ENCODE data around the gene C19orf44.
A peak's percentile ranks its signal among the peaks of the same experiment; 100 is the strongest.

Gene C19orf44

DNA sequence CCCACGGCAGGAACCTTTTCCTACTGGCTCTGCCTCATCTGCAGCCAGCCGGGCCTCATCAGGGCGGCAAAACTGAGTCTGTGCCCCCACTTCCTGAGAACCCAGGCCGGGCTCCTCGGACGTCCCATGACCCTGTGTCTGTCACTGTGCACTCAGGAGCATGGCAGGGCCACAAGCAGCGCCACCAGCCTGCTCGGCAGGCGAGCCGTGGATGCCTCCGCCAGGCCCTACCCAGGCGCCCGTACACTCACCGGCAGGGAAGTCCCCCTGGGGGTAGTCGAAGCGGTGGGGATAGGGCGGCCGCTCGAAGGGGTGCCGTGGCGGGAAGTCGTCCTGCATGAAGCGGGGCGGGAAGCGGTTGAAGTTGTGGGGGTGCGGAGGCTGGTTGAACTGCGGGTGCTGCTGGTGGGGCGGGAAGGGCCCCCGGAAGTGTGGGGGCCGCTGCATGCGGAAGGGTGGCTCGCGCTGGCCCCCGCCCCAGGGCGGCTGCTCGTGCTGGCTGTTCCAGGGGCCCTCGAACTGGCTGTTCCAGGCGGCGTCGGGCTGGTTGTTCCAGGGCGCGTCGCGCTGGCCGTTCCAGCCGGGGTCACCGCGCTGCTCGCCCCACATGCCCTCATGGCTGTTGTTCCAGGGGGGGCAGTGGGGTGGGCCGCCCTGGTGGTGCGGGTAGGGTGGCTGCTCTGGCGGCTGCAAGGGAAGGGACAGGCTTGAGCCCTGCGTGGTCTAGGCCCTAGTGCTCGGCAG is 29.0 kb downstream of the C19orf44 start:
- no peak overlapping the region for H3K4me3 ChIP-seq (ENCODE audit: low read depth, low read length)
- TF ChIP-seq, protein P1, sequence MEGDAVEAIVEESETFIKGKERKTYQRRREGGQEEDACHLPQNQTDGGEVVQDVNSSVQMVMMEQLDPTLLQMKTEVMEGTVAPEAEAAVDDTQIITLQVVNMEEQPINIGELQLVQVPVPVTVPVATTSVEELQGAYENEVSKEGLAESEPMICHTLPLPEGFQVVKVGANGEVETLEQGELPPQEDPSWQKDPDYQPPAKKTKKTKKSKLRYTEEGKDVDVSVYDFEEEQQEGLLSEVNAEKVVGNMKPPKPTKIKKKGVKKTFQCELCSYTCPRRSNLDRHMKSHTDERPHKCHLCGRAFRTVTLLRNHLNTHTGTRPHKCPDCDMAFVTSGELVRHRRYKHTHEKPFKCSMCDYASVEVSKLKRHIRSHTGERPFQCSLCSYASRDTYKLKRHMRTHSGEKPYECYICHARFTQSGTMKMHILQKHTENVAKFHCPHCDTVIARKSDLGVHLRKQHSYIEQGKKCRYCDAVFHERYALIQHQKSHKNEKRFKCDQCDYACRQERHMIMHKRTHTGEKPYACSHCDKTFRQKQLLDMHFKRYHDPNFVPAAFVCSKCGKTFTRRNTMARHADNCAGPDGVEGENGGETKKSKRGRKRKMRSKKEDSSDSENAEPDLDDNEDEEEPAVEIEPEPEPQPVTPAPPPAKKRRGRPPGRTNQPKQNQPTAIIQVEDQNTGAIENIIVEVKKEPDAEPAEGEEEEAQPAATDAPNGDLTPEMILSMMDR (IDR thresholded peaks at IDR 0.05; ENCODE audit: borderline replicate concordance, insufficient read depth, low read depth, low read length): no peak

DNA sequence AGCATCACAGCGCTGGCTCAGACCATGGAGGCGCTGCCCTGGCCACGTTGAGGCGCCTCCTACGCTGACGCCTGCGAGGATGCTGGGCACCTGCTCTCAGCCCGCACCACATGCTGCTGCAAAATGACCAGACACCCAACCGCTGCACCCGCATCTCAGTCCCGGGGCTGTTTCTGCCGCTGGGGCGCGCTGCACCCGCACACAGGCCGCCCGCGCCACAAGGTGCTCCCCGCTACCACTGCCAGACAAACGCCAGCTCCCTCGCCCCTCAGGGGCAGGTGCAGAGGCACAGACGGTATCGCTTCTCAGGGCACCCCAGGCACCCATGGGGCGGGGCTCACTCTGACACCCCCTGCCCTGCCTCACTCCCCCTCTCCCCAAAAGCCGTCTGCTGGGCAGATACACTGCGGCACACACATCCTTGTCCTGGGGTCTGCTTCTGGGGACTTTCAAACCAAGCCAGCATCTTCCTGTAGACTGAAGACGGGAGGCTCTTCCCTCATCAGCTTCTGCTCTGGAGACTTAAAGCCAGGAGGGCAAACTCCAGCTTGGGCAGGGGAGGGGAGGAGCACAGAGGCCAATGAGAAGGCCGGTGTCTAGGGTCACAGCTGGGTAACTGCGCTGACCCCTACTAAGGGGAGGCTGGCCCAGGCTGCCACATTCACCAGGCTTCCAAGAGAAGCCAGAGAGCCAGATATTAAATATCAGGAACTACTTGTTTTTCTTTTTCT is 29.7 kb downstream of the C19orf44 start:
- TF ChIP-seq, protein P1 (IDR thresholded peaks at IDR 0.05; ENCODE audit: borderline replicate concordance, insufficient read depth, low read depth, low read length): no peak
- H3K4me3 ChIP-seq (ENCODE audit: low read depth, low read length): no peak overlapping the region

DNA sequence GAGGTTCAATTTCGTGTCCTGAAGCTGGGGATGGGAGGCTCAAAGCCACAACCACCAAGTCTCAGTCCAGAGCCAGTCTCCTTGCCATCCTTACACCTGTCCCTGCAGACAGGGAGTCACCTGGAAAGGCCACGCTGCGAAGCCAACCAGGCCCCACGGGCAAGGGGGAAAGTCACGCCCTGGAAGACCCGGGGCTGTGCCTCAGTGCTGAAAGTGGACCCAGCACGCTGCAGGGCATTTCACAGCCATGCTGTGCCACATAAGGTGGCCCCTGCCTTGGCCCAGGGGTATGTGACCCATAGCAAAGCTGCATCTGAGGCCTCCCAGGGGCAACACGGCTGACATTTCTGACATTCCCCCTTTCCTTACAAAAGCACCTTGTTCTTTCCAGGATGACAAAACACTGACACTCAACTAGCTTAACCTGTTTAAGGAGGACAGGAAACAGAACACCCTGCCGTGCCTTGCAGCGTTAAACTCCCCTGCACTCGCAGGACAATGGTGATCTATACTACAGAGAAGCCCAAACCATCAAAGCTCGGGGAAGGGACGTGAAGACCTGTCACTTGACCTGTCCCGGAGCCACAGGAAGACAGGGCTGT is 31.2 kb downstream of the C19orf44 start:
- H3K4me3 ChIP-seq (ENCODE audit: low read depth, low read length): no peak overlapping the region
- TF ChIP-seq, protein P1 (IDR thresholded peaks at IDR 0.05; ENCODE audit: borderline replicate concordance, insufficient read depth, low read depth, low read length): no peak

DNA sequence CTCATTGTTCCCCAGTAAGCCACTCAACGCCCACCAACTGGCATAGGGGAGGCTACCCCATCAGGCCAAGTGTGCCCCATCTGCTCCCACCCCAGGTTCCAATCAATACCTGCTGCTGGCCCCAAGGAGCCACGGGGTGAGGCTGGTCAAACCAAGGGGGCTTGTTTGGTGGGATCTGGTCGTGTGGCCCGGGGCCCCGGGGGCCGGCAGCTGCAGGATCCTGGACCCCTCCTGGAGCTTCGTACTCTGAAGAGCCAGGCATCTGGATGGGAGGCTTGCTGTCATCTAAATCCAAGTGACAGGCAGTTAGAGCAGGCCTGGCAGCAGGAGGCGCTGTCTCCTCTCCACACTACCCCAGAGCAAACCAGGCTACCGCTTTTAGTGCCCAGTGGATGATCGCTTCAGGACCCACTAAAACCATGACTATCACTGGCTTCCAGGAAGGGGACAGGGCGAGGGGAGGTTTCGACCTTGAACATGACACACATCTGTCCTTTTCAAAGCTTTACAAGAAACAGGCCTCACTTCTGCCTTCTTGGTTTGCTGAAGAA is 31.9 kb downstream of the C19orf44 start:
- TF ChIP-seq, protein P1 (IDR thresholded peaks at IDR 0.05; ENCODE audit: borderline replicate concordance, insufficient read depth, low read depth, low read length): peak; percentile 65; the same call in 1 of the 2 replicates
- H3K4me3 ChIP-seq (ENCODE audit: low read depth, low read length): no peak overlapping the region

DNA sequence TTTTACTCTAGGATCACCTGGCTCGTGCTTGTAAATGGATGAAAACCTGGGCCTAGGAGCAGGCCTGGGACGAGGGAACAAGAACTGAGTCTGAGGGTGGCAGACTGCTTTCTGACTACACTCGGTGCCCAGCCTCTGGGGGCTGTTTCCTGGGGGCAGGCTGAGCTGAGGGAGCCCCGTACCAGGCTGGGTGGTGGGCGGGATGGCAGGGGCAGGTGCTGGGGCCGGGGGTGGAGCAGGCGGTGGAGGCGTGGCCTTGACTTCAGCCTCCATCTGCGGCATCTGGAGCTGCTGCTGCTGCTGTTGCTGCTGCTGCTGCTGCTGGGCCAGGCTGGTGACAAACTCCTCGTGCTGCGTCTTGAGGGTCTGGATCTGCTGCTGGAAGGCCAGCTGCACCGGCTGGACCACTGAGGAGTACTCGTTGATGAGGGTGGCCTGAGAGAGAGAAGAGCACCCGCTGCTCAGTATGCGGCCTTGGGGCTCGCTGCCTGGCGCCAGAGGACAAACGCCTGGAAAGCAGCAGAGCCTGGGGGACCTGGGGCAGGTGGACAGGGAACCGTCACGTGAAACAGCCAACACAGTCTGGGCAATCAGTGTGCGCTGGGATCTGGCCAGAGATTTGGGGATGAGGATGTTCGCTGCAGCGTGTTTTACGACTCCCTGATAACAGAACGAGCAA is 33.4 kb downstream of the C19orf44 start:
- H3K4me3 ChIP-seq (ENCODE audit: low read depth, low read length): no peak overlapping the region
- TF ChIP-seq, protein P1 (IDR thresholded peaks at IDR 0.05; ENCODE audit: borderline replicate concordance, insufficient read depth, low read depth, low read length): no peak

DNA sequence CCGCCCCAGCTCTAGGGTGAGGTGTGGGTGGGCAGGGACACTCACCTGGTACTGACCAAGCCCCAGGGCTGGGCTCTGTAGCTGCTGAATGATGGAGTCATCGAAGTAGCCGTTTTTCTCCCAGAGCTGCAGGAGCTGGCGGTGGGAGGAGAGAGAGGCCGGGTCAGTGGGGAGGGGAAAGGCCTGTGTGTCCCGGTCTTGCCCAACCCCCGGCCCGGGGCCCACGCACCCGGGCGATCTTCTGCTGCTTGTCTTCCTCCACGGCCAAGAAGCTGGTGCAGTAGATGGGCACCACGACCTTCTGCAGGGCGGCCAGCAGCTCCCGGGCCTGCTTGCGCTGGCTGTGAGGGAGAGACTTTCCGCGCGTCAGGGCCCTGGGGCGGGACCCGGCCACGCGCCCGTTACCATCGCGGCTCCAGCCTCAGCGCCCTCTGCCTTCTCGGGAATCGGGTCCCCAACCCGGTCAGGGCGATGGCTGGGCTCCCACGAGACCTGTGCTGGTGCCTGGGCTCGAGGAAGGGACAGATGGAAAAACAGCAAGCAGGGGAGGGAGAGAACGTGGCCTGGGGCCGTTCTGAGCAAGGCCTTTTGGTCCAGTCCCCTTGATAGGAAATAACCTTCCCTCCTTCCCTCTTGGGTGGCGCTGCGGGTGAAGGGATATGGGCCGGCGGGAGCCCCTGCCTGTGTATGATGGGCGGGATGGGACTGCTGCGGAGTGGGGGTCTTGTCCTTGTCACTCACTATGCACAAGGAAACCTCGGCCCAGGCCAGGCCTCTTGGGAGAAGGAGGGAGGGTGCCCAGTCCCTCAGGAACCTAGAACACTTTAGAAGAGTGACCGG is 34.6 kb downstream of the C19orf44 start:
- H3K4me3 ChIP-seq (ENCODE audit: low read depth, low read length): no peak overlapping the region
- TF ChIP-seq, protein P1 (IDR thresholded peaks at IDR 0.05; ENCODE audit: borderline replicate concordance, insufficient read depth, low read depth, low read length): no peak

Data from GM12875 (cell line).